Colonic mucosa (tissue), 4 donors: ENCODE results near the gene HOXB3. TPM values are rescaled to one million over a fixed set of nuclear protein-coding genes. Genes with fewer than 3 reads are reported as not detected.
"Not testable (repeated sequence)": the region's sequence is repeated elsewhere in the genome, so short reads cannot be mapped to it uniquely, and the experiment has no call there.

ENCODE experiments used
- DNase-seq: peaks from one replicate; pipeline ENCODE4 v3.0.0-alpha.2; 2020
- H3K27ac ChIP-seq: fragments of 200-600 bp; one replicate; pipeline ENCODE4 v1.8.0; 2021
- H3K27me3 ChIP-seq: fragments of 200-600 bp; one replicate; pipeline ENCODE4 v1.8.0; 2021
- H3K36me3 ChIP-seq: fragments of 200-600 bp; one replicate; pipeline ENCODE4 v1.8.0; 2021
- H3K4me1 ChIP-seq: fragments of 200-600 bp; one replicate; pipeline ENCODE4 v1.8.0; 2021; ENCODE audit warnings: mild to moderate bottlenecking
- H3K4me3 ChIP-seq: fragments of 200-600 bp; one replicate; pipeline ENCODE4 v1.8.0; 2021
- H3K9ac ChIP-seq, 2 donors: one replicate each; pipeline ENCODE4 v1.7.0; 2013; ENCODE audit warnings: control low read depth in 2 of 2, low read depth in 2 of 2, low read length in 2 of 2
- H3K9me3 ChIP-seq: fragments of 200-600 bp; one replicate; pipeline ENCODE4 v1.8.0; 2021
- intact Hi-C: fragments of 100-400 bp; cut with DNase I; formaldehyde crosslinking; loops from one replicate; pipeline ENCODE4 v1.14.1; 2022
- total RNA-seq, 2 donors: library from RNA; stranded (reverse); fragmentation: NEBNext Ultra II Directional in 1 of 2; extraction: Animal tissue kit (Norgen Biotek cat#: 25700) in 1 of 2; gene quantifications; one replicate each; pipeline ENCODE4 v1.2.1, GENCODE V29; 2021
- TF ChIP-seq, protein P1 (sequence below): fragments of 200-600 bp; IDR thresholded peaks from one replicate; pipeline ENCODE4 v1.8.0; 2022; ENCODE audit warnings: antibody characterized with exemption, mild to moderate bottlenecking
- donor health status: healthy.
- donor health status: DM: no; HTN: no; CAD: no.
- donor health status: DM: no; HTN: no; CAD: no.

HOXB3 gene
- total RNA-seq, 2 donors from 2014 or later, result 17.4 to 31.8 TPM

DNA sequence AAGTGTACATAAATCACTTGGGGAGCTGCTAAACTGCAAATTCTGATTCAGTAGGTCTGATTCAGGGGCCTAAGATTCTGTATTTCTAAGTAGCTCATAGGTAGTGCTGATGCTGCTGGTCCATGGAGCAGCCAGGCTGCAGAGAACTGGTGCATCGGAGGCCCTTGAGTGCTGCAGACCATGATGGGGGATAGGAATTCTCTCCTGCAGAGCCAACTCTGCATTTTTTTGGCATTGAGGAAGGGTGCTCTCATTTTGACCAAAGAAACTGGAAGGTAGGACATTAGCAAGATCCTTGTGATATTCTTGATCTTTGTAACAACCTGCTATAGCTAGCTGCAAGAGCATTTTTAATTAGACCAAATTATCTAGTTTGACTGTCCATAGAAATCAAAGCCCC is 49.8 kb downstream of the HOXB3 start:
- Histone ChIP-seq H3K4me1 (no peaks in the 10 kb centered on the region), H3K9me3 (no peaks in the 10 kb centered on the region), H3K27ac (no peak overlapping the region), H3K27me3 (no peaks in the 10 kb centered on the region), H3K9ac (no peak overlapping the region), H3K36me3 (no peaks in the 10 kb centered on the region), H3K4me3 (no peak overlapping the region)
- TF ChIP-seq, protein P1, sequence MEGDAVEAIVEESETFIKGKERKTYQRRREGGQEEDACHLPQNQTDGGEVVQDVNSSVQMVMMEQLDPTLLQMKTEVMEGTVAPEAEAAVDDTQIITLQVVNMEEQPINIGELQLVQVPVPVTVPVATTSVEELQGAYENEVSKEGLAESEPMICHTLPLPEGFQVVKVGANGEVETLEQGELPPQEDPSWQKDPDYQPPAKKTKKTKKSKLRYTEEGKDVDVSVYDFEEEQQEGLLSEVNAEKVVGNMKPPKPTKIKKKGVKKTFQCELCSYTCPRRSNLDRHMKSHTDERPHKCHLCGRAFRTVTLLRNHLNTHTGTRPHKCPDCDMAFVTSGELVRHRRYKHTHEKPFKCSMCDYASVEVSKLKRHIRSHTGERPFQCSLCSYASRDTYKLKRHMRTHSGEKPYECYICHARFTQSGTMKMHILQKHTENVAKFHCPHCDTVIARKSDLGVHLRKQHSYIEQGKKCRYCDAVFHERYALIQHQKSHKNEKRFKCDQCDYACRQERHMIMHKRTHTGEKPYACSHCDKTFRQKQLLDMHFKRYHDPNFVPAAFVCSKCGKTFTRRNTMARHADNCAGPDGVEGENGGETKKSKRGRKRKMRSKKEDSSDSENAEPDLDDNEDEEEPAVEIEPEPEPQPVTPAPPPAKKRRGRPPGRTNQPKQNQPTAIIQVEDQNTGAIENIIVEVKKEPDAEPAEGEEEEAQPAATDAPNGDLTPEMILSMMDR, result no peak
- no peak for DNase-seq
- intact Hi-C loops, result no loop called here

- no peaks in the 10 kb centered on the region for H3K36me3 ChIP-seq
- DNase-seq, result no peak
- no peaks in the 10 kb centered on the region for H3K27me3 ChIP-seq
- TF ChIP-seq, protein P1, result no peak
- no peaks in the 10 kb centered on the region for H3K4me1 ChIP-seq
- intact Hi-C loops, result no loop called here
- no peaks in the 10 kb centered on the region for H3K9me3 ChIP-seq
- H3K9ac ChIP-seq, result no peak overlapping the region
- H3K4me3 ChIP-seq, result no peak overlapping the region
- H3K27ac ChIP-seq, result no peak overlapping the region
Measured at GRCh38 chr17:48539177-48539576, 50.9 kb downstream of the HOXB3 start.

GRCh38 chr17:48537316-48537715 is 52.7 kb downstream of the HOXB3 start:
- H3K9ac ChIP-seq, result no peak overlapping the region
- no peak for DNase-seq
- no peak overlapping the region for H3K27ac ChIP-seq
- H3K36me3 ChIP-seq, result no peaks in the 10 kb centered on the region
- H3K27me3 ChIP-seq, result no peaks in the 10 kb centered on the region
- TF ChIP-seq, protein P1, result no peak
- no peaks in the 10 kb centered on the region for H3K4me1 ChIP-seq
- H3K4me3 ChIP-seq, result no peak overlapping the region
- H3K9me3 ChIP-seq, result no peaks in the 10 kb centered on the region
- intact Hi-C loops, result no loop called here

DNA sequence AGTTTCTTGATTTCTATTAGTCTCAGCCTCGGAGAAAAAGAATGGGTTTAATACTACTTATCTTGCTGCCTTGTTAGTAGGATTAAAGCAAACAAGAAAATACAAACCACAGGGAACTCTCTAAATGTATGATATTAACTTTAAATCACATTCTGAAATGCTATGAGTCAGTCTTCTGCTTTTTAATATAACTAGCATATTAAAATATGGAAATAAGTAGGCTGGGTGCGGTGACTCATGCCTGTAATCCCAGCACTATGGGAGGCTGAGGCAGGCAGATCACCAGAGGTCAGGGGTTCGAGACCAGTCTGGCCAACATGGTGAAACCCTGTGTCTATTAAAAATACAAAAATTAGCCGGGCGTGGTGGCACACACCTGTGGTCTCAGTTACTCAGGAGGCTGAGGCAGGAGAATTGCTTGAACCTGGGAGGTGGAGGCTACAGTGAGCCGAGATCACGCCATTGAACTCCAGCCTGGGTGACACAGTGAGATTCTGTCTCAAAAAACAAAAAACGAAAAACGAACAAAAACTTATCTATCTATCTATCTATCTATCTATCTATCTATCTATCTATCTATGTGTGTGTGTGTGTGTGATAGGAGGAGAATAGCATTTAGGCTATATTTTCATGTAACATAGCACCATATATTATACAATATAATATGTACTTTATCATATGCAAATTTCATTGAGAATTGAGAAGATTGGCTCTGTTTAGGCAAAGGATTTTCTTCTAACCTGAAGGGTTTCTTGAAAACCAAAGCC is 54.1 kb downstream of the HOXB3 start:
- DNase-seq, H3K9me3 ChIP-seq, H3K27me3 ChIP-seq, H3K4me3 ChIP-seq, intact Hi-C loops, H3K9ac ChIP-seq, H3K36me3 ChIP-seq, H3K27ac ChIP-seq, H3K4me1 ChIP-seq: not testable (repeated sequence)

DNA sequence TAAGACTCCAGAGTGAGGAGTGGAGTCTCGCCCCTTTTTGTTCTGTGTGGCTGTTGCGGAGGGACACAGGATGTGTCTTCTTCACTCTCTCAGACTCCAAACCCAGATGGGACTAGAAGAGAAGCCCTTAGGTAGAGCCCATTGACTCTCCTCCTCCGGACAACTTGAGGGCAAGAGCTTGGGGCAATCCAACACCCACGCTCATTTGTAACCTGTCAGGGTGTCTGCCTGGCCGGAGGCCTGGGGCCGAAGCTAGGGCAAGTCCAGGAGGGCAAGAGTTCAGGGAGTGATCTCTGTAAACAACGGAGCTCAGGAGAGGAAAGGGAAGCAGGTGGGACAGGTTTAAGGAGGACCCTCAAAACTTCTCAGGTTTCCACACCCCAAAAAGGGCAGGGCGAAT is 57.8 kb downstream of the HOXB3 start:
- H3K9ac ChIP-seq, result no peak overlapping the region
- H3K27ac ChIP-seq, result no peak overlapping the region
- H3K4me1 ChIP-seq, result no peaks in the 10 kb centered on the region
- no peak overlapping the region for H3K4me3 ChIP-seq
- TF ChIP-seq, protein P1, result no peak
- no peaks in the 10 kb centered on the region for H3K36me3 ChIP-seq
- H3K27me3 ChIP-seq, result no peaks in the 10 kb centered on the region
- no peak for DNase-seq
- intact Hi-C loops, result no loop called here
- no peaks in the 10 kb centered on the region for H3K9me3 ChIP-seq

DNA sequence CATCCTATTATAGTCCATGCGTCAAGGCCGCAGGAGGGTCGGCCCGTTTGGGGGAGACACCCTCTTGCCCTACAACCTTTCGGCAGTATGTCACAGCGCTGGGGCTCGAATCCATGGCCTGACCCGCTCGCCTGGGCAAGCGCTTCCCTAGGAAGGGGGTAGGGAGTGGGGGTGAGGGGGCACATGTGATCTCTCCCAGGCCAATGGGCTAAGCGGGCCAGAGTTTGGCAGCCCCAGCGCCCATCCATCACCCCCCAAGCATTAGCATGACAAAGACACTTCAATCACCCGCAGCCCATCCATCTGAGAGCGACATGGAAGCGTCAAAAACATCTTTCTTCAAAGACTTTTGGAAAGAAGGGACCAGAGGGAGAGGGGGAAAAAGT is 59.2 kb downstream of the HOXB3 start, which contains the start of gene HOXB1:
Gene HOXB1, minus strand, starts transcription at position 125 of the 386 bp plus-strand sequence. Its CDS starts 107 bp downstream, at position 18.
- Histone ChIP-seq H3K27ac (no peak within 1 kb of the TSS), H3K9ac (no peak within 1 kb of the TSS), H3K4me3 (no peak within 1 kb of the TSS), H3K9me3 (no peaks in the 10 kb centered on the region), H3K4me1 (no peaks in the 10 kb centered on the region), H3K27me3 (peaks cover 2% of the 10 kb centered on the region), H3K36me3 (no peaks in the 10 kb centered on the region)
- intact Hi-C loops, result no loop called here
- no peak for DNase-seq
- TF ChIP-seq, protein P1, result no peak
